NCI-H524 treated with DMSO at 0.1 percent for 48 hours (cell line): ENCODE results near the gene RNU5D-1.
A peak's percentile ranks its signal among the peaks of the same experiment; 100 is the strongest.
"Not testable (repeated sequence)": the region's sequence is repeated elsewhere in the genome, so short reads cannot be mapped to it uniquely, and the experiment has no call there.

Experiments
- DNase-seq: peaks from one replicate; lab custom pipeline; 2025; lab: John Stamatoyannopoulos, UW

Gene RNU5D-1

DNA sequence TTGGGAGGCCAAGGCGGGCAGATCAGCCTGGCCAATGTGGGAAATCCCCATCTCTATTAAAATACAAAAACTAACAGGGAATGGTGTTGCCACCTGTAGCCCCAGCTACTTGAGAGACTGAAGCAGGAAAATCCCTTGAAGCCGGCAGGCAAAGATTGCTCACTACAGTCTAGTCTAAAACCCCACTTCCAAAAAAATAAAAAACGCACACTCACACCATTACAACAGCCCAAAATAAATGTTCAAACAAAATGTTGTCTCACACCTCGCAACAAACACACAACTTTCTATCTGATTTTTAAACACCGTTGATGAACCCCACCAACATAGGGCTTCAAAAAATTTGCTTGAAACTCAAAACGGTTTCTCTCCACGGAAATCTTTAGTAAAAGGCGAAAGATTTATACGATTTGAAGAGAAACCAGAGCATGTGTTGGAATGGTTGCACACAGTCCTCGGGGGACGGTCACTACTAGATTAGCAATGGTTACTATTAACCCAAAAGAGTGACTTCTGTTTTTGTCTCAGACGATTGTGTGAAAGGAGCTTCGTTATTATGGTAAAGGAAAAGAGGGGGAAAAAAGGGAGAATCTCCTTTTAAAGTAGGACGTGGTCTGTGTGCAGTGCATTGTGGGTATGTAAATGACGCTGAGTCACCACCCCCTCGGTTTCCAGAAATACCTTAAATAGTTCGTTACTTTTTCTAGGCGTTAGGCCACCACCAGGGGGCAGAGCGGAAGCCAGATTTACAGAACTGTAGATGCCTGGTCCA, at the start of gene RNU5D-1:
TSS of gene RNU5D-1 (minus strand) at position 430 of the 772 bp plus-strand sequence.
- peak; percentile 88 for DNase-seq

- no peak for DNase-seq
Observed at GRCh38 chr1:44780583-44781121, 49.7 kb upstream of the RNU5D-1 start.

- no peak for DNase-seq
Observed at GRCh38 chr1:44778705-44779576, 48.0 kb upstream of the RNU5D-1 start.

- no peak for DNase-seq
Observed at GRCh38 chr1:44777969-44778635, 47.1 kb upstream of the RNU5D-1 start.

- DNase-seq, result no peak
Observed at GRCh38 chr1:44777547-44777946, 46.6 kb upstream of the RNU5D-1 start.

- no peak for DNase-seq
Observed at GRCh38 chr1:44776730-44777068, 45.7 kb upstream of the RNU5D-1 start.

DNA sequence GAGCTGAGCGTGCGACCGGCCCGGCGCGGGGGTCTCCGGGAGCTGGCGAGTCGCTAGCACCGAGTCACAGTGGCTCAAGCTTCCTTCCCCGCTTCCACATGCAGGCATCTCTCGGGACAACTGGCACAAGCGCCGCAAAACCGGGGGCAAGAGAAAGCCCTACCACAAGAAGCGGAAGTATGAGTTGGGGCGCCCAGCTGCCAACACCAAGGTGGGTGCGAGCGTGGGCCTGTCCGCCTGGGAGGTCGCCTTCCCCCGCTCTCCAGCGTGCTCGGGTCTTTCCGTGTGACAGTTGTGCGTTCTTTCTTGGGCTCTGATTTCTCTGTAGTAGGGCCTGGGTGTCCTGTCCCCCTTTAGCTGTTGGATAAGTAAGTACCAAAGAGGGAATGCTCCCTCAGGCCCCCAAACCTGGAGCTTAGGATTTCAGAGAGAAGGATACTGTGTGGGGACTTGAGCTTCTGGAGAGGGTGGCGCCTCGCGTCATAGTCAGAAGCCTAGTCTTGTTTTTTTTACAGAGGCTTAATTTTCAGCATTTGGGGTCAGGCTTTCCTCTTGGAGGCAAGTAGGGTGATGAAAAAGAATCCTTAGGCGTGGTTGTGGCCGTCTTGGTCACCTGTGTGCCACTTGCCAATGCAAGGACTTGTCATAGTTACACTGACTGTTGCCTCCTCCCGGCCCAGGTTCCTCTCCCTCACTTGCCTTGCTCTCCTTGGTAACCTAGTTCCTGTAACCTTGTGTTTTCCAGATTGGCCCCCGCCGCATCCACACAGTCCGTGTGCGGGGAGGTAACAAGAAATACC, 45.2 kb upstream of the RNU5D-1 start:
- no peak for DNase-seq

DNA sequence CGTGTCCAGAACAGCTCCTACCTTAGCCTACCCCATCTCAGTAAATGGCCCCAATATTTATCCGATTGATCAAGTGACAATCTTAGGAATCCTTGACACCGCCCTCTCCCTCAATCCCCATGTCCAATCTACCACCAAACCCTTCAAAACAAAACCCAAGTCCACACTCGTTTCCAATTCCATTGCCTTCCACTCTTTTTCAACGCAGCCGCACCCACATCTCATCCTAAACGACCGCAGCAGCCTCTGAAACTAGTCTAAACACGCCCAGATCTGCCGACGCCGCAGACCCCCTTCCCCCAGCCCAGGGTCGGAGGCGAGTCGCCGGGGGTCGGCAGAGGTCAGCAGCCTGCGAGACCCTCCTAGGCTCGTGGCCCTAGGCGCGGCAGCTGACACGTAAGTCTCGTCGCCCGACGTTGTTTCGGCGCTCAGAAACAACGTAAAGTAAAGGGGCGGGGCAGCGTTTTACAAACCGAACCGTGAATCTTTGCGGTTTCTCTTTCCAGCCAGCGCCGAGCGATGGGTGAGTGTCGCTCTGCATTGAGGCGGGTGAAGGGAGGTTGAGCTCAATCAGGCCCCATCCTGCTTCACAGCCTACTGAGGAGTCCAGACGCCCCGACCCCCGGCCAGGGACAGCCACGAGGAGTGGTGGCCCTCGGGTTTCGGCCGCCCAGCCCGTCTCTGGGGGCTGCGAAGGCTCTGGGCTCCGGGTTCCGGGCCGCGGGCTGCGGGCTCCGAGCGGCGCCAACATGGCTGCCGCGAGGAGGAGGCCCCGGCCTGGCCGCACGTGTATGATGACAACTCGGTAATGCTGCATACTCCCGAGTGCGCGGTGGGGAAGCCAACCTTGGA, 44.3 kb upstream of the RNU5D-1 start, which contains the start of gene RPS8:
TSS of gene RPS8 (plus strand) at position 463 of the 852 bp plus-strand sequence. CDS start at position 520, 57 bp downstream.
- peak; percentile 69 for DNase-seq

GRCh38 chr1:44766421-44766820, 35.5 kb upstream of the RNU5D-1 start:
- not testable (repeated sequence) for DNase-seq

DNA sequence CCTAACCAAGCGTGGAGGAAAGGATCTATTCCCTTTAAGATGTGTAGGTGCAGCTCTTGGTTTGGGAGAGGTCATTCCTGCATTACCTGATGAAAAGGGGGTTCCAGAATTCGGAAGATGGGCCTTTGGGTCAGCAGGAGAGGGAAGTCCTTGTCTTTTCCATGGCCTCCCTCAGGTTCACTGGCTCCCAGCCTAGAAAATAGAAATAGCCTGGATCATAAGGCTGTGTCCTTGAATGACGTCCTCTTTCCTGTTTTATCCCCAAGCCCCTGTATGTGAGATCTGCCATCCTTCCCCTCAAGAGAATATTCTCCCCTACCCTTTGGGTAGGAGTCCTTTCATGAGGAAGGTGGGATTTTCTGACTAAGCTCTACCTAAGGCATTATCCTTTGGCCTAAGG, 29.9 kb upstream of the RNU5D-1 start:
- no peak for DNase-seq

GRCh38 chr1:44759077-44759476, 28.1 kb upstream of the RNU5D-1 start:
- no peak for DNase-seq

DNA sequence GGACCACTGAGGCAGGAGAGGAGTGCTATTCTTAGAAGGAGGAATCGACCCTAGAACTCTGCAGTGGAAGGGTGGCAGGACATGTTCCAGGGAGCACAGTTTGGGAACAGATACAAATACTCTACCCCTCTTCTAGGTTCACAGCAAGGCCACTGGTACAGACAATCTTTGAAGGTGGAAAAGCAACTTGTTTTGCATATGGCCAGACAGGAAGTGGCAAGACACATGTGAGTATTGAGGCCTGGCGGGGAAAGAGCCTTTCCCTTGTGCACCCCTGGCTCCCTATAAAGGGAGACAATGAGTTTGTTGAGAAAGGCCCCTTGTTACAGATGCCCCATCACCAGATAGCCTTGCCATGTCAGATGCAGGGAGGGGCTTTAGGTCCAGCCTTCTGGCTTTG, 26.4 kb upstream of the RNU5D-1 start:
- no peak for DNase-seq

- no peak for DNase-seq
Observed at GRCh38 chr1:44747878-44748277, 16.9 kb upstream of the RNU5D-1 start.

DNA sequence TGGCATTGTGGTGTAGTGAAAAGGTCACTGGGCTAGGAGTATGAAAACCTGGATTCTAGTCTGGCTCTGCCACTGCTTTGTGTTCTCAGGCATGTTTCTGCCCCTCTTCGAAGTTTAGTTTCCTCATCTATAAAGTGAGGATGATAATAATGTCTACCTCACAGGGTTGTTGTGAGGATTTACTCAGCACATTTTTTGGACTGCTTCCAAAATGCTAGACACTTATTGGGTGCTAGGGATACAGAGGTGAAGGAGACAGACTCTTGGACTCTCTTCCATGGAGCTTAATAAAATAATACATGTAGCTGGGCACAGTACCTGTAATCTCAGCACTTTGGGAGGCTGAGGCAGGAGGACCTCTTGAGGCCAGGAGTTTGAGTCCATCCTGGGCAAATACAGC, 12.2 kb upstream of the RNU5D-1 start:
- DNase-seq, result no peak

DNA sequence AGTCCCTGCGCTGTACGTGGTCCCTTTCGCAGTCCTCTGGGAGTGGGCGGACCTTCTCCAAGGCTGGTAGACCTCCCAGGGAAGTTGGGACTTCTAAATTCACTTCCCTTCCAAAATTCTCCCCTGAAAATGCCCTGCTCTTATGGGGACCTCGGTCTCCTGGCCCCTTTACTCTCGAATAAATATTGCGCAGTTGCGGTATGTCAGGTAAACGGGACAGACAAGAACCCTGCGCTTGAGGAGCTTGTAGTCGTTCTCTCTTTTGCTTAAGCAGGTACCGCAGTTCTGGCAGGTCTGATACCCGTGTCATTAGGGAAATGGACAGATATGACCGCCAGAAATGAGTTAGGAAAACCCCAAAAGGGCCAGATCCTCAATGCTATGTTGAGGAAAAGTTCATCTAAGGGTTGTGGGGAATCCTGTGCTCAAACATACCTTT, 9.2 kb upstream of the RNU5D-1 start:
- DNase-seq, result no peak

DNA sequence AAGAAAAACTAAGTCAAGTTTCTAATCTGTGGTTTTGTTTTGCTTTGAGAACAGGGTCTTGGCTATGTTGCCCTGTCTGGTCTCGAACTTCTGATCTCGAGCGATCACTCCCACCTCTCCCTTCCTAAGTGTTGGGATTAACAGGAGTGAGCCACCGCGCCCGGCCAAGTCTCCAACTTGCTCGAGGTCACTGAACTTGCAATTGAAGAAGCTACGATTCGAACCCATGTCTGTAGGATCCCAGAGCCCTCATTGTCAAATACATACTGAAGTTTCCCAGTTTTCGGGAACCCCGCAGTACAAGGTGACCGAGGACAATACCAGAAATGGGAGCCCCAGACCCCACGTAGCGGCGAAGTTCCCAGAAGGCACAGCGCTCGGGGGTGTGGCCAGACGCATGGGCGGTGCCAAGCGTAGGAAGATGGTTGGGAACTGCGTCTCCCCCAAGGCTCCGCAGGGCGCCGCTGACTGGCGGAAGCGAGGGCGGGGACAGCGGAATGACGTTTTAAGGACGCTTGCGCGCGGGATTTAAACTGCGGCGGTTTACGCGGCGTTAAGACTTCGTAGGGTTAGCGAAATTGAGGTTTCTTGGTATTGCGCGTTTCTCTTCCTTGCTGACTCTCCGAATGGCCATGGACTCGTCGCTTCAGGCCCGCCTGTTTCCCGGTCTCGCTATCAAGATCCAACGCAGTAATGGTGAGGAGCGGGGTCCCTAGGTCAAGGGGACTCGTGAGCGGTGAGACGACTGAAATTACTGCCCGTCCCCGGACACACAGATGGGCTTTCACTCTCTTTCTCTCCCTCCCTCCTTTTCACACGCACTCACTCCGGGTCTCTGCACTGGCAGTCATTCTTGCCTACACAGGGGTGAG, 8.6 kb upstream of the RNU5D-1 start, which contains the start of gene KIF2C:
TSS of gene KIF2C (plus strand) at position 531 of the 872 bp plus-strand sequence. CDS start at position 627, 96 bp downstream.
- peak; percentile 89 for DNase-seq

DNA sequence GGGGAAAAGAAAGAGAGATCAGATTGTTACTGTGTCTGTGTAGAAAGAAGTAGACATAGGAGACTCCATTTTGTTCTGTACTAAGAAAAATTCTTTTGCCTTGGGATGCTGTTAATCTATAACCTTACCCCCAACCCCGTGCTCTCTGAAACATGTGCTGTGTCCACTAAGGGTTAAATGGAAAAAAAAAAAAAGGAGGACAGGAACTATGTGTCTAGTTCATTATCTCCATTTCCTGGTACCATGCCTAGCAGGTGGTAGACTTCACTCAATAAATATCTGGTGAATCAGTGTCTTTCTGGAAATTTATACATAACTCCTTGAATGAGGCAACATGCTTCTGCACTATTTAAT, 8.0 kb upstream of the RNU5D-1 start:
- DNase-seq, result not testable (repeated sequence)

DNA sequence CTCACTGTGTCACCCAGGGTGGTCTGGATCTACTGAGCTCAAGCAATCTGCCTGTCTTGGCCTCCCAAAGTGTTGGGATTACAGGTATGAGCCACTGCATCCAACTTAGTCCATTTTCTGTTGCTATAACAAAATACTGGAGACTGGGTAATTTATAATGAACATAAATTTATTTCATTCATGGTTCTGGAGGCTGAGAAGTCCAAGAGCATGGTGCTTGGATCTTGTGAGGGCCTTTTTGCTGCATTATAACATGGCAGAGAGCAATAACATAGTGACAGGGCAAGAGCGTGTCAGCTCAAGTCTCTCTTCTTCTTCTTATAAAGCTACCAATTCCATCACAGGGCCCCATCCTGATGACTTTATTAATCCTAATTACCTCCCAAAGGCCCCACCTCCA, 5.0 kb upstream of the RNU5D-1 start:
- DNase-seq, result no peak

DNA sequence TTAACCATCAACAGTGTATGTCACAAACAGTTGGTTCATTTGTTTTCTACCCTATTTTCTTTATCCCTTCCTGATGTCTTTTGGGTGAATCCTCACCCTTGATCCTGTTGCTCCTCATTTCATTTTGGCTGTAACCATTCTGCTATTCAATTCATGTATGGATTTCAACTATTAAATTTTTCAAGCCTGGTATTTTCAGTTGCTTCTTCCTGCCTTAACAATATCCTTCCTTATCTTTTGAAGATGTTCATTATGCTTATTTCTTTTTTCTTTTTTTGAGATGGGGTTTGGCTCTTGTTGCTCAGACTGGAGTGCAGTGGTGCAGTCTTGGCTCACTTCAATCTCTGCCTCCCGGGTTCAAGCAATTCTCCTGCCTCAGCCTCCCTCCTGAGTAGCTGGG, 2.8 kb upstream of the RNU5D-1 start:
- no peak for DNase-seq
